Right ventricle myocardium superior (tissue), 1 donor: Measurements from ENCODE around the gene TYROBP. TPM values are rescaled to one million over a fixed set of nuclear protein-coding genes. Genes with fewer than 3 reads are reported as not detected.

Source experiments
- ATAC-seq: fragments of 200-7000 bp; cut with Tn5 transposase; one replicate; pipeline ENCODE4 v1.9.1; 2020; ENCODE audit warnings: mild to moderate bottlenecking; ENCODE audit not compliant: poor library complexity
- DNase-seq: peaks from one replicate; pipeline ENCODE4 v3.0.0-alpha.2; 2020
- intact Hi-C: fragments of 100-400 bp; cut with DNase I; formaldehyde crosslinking; loops from one replicate; pipeline ENCODE4 v1.11.2; 2022
- total RNA-seq: library from RNA; stranded (reverse); fragmentation: NEBNext Ultra II Directional; extraction: Animal tissue kit (Norgen Biotek cat#: 25700); gene quantifications from one replicate; pipeline ENCODE4 v1.2.1, GENCODE V29; 2021
- donor health status: DM: no; HTN: yes; CAD: no; lungs with severe emphysema.

TYROBP gene
- total RNA-seq, 1 donor from 2014 or later = 28.3 TPM

GRCh38 chr19:35860818-35861639 is 47.1 kb downstream of the TYROBP start:
- intact Hi-C loops = no loop called here
- no peak for ATAC-seq
- DNase-seq = no peak

DNA sequence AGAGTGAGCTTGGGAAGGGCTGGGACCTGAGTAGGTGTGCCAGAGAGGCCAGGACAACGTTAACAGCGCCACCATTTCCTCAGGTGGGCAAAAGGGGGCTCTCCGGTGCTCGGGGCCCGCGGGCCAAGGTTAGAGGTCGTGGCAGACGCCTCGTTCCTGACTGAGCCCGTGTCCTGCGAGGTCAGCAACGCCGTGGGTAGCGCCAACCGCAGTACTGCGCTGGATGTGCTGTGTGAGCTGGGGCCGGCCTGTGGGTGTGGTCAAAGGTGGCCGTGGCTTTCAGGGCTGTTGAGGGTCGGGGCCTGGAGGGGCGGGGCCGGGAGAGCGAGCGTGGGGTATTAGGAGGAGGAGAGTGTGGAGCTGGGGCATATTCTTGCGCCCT is 47.7 kb downstream of the TYROBP start:
- ATAC-seq = no peak
- intact Hi-C loops = no loop called here
- DNase-seq = no peak

DNA sequence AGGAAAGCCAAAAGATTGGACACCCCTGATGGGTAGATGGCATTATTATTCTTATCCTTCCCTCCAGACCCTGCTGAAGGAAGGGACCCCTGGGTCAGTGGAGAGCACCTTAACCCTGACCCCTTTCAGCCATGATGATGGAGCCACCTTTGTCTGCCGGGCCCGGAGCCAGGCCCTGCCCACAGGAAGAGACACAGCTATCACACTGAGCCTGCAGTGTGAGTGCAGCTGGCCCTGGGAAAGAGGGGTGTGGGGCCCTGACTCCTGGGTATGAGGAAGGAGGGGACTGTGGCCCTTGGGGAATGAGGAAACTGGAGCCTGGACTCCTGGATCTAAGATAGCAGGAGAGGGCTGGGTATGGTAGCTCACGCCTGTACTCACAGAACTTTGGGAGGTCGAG is 48.7 kb downstream of the TYROBP start:
- intact Hi-C loops = no loop called here

GRCh38 chr19:35858311-35858710 is 49.8 kb downstream of the TYROBP start:
- DNase-seq = no peak
- no peak for ATAC-seq
- intact Hi-C loops = no loop called here

More for the DNA sequence above, 48.7 kb downstream of the TYROBP start:
- DNase-seq (no peak), ATAC-seq (no peak)

DNA sequence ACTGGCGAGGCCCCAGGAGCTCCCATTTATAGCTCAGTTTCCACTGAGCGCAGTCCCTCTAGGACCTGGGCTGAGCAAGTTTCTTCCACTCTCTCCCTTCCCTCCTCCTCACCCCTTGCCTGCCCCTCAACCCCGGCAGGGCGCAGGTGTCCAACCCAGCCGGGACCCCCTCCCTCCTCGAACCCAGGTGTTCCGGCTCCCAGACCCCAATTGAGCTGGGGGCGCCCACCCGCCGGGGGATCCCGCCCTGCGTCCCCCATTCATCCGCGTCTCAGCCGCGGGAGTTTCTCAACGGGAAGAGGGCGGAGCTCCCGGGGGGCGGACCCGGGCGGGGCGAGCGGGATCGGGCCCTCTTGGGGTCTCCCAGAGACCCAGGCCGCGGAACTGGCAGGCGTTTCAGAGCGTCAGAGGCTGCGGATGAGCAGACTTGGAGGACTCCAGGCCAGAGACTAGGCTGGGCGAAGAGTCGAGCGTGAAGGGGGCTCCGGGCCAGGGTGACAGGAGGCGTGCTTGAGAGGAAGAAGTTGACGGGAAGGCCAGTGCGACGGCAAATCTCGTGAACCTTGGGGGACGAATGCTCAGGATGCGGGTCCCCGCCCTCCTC is 51.4 kb downstream of the TYROBP start, which contains the start of gene KIRREL2:
KIRREL2 (plus strand) TSS at position 366 of the 604 bp plus-strand sequence; CDS start at position 575, 209 bp downstream.
- ATAC-seq = no peak
- DNase-seq = no peak
- intact Hi-C loops = no loop called here

Other genes starting within 250 kb of the TYROBP start
- gene UPK1A, start 241.8 kb downstream of the TYROBP start, total RNA-seq = not detected
- gene ZBTB32, start 203.7 kb downstream of the TYROBP start, total RNA-seq = not detected
- gene KMT2B, start 190.3 kb downstream of the TYROBP start, total RNA-seq = 16.3 TPM
- gene IGFLR1, start 165.8 kb downstream of the TYROBP start, total RNA-seq = 2.9 TPM
- gene U2AF1L4, start 162.9 kb downstream of the TYROBP start, total RNA-seq = 22.6 TPM
- gene PSENEN, start 162.6 kb downstream of the TYROBP start, total RNA-seq = 40.7 TPM
- 5.2 TPM for gene LIN37, start 159.7 kb downstream of the TYROBP start, total RNA-seq
- 570 TPM for gene HSPB6, start 151.3 kb downstream of the TYROBP start, total RNA-seq
- gene PROSER3, start 150.1 kb downstream of the TYROBP start, total RNA-seq = 5.9 TPM
- gene ARHGAP33, start 132.7 kb downstream of the TYROBP start, total RNA-seq = 3.0 TPM
- gene PRODH2, start 95.5 kb downstream of the TYROBP start, total RNA-seq = not detected
- gene NPHS1, start 55.8 kb downstream of the TYROBP start, total RNA-seq = not detected
- not detected for gene KIRREL2, start 51.4 kb downstream of the TYROBP start, total RNA-seq
- gene APLP1, start 39.7 kb downstream of the TYROBP start, total RNA-seq = 17.8 TPM
- 2.6 TPM for gene NFKBID, start 7.8 kb downstream of the TYROBP start, total RNA-seq
- gene HCST, start 5.8 kb downstream of the TYROBP start, total RNA-seq = 4.1 TPM
- gene LRFN3, start 28.1 kb upstream of the TYROBP start, total RNA-seq = 6.1 TPM
- gene SDHAF1, start 86.9 kb upstream of the TYROBP start, total RNA-seq = 10.2 TPM
- 0.30 TPM for gene SYNE4, start 100.5 kb upstream of the TYROBP start, total RNA-seq
- 9.4 TPM for gene ALKBH6, start 105.9 kb upstream of the TYROBP start, total RNA-seq
- 4.1 TPM for gene CLIP3, start 124.6 kb upstream of the TYROBP start, total RNA-seq
- gene THAP8, start 146.0 kb upstream of the TYROBP start, total RNA-seq = 4.2 TPM
- 28.3 TPM for gene WDR62, start 146.6 kb upstream of the TYROBP start, total RNA-seq
- not detected for gene OVOL3, start 202.8 kb upstream of the TYROBP start, total RNA-seq
- gene POLR2I, start 206.6 kb upstream of the TYROBP start, total RNA-seq = 145 TPM
- gene TBCB, start 207.2 kb upstream of the TYROBP start, total RNA-seq = 95.8 TPM
- 781 TPM for gene CAPNS1, start 231.8 kb upstream of the TYROBP start, total RNA-seq
- 3,311 TPM for gene COX7A1, start 244.2 kb upstream of the TYROBP start, total RNA-seq